H1 (cell line): Measurements from ENCODE around the gene ETV7. TPM values are rescaled to one million over a fixed set of nuclear protein-coding genes. Genes with fewer than 3 reads are reported as not detected.

Experiments
- CTCF ChIA-PET: fragments of 300-600 bp; sonication (Branson Sonifier 250); formaldehyde crosslinking; loops from one replicate; lab custom pipeline; 2021; ENCODE audit not compliant: partially characterized antibody; lab: Charles Lee
- POLR2A ChIA-PET: fragments of 300-600 bp; sonication (Branson Sonifier 250); formaldehyde crosslinking; loops from one replicate; lab custom pipeline; 2021; ENCODE audit warnings: inconsistent platforms; ENCODE audit not compliant: partially characterized antibody; lab: Charles Lee
- DNase-seq, 2 experiments: peaks; one replicate each; pipeline versions ENCODE4 v3.0.0 to v3.0.0-alpha.2; 2010 to 2022; ENCODE audit warnings: low spot score in 2 of 2, low read depth in 1 of 2, mixed read lengths in 1 of 2
- FAIRE-seq: peaks from 2 replicates; lab custom pipeline; 2011; peaks lifted over from hg19 to GRCh38; lab: Jason Lieb, UNC
- H2AFZ ChIP-seq: 2 replicates; pipeline ENCODE4 v1.8.1; 2012; ENCODE audit warnings: low read length, inconsistent platforms
- H2AK5ac ChIP-seq: 2 replicates; pipeline ENCODE4 v1.6.1; 2013; ENCODE audit warnings: low read depth, low read length
- H2BK120ac ChIP-seq: replicated peaks from 2 replicates; pipeline ENCODE3; 2013; ENCODE audit warnings: low read depth, low read length, inconsistent platforms
- H2BK12ac ChIP-seq: 2 replicates; pipeline ENCODE4 v1.6.1; 2013; ENCODE audit warnings: low read depth, low read length
- H2BK15ac ChIP-seq: 2 replicates; pipeline ENCODE4 v1.6.1; 2013; ENCODE audit warnings: low read length
- H2BK20ac ChIP-seq: 2 replicates; pipeline ENCODE4 v1.6.1; 2013; ENCODE audit warnings: low read length
- H2BK5ac ChIP-seq: 2 replicates; pipeline ENCODE4 v1.6.1; 2013; ENCODE audit warnings: low read depth, low read length
- H3K14ac ChIP-seq: 2 replicates; pipeline ENCODE4 v1.6.1; 2013; ENCODE audit warnings: inconsistent platforms; ENCODE audit not compliant: insufficient read length
- H3K18ac ChIP-seq: 2 replicates; pipeline ENCODE4 v1.6.1; 2013; ENCODE audit warnings: low read length; ENCODE audit errors: extremely low read depth
- H3K23ac ChIP-seq: 2 replicates; pipeline ENCODE4 v1.6.1; 2013; ENCODE audit warnings: inconsistent platforms; ENCODE audit not compliant: insufficient read length
- H3K23me2 ChIP-seq: 2 replicates; pipeline ENCODE4 v1.6.1; 2013; ENCODE audit warnings: low read depth, low read length
- H3K27ac ChIP-seq: 2 replicates; pipeline ENCODE4 v1.6.1; 2011; ENCODE audit warnings: low read depth, low read length, inconsistent platforms
- H3K27me3 ChIP-seq, 4 experiments: replicated peaks in 1 of 4; 1 replicate in 1 of 4; 2 replicates in 3 of 4; pipeline versions ENCODE4 v1.6.1 to v1.8.1; 2011 to 2013; ENCODE audit warnings: low read length in 3 of 4, mild to moderate bottlenecking in 3 of 4, inconsistent platforms in 2 of 4, mixed read lengths in 2 of 4, moderate library complexity in 1 of 4; ENCODE audit not compliant: control insufficient read depth in 3 of 4, insufficient read depth in 3 of 4; ENCODE audit errors: extremely low read depth in 1 of 4
- H3K36me3 ChIP-seq, 4 experiments: 2 replicates each; pipeline versions ENCODE4 v1.6.1 to v1.8.1; 2011 to 2013; ENCODE audit warnings: mild to moderate bottlenecking in 4 of 4, low read length in 3 of 4, moderate library complexity in 2 of 4, control low read depth in 1 of 4, inconsistent platforms in 1 of 4; ENCODE audit not compliant: insufficient read depth in 4 of 4, control insufficient read depth in 2 of 4
- H3K4ac ChIP-seq: replicated peaks from 2 replicates; pipeline ENCODE3; 2013; ENCODE audit warnings: low read length, low read depth, mixed read lengths, inconsistent platforms; ENCODE audit not compliant: insufficient read length
- H3K4me1 ChIP-seq, 4 experiments: replicated peaks in 1 of 4; 1 replicate in 1 of 4; 2 replicates in 3 of 4; pipeline versions ENCODE4 v1.6.1 to v1.8.1; 2011 to 2013; ENCODE audit warnings: low read length in 3 of 4, inconsistent platforms in 2 of 4, mixed read lengths in 1 of 4; ENCODE audit not compliant: insufficient read depth in 4 of 4, control insufficient read depth in 3 of 4
- H3K4me2 ChIP-seq, 2 experiments: 2 replicates each; pipeline versions ENCODE4 v1.6.1 to v1.8.1; 2011 to 2013; ENCODE audit warnings: low read depth in 2 of 2, low read length in 2 of 2, control low read depth in 1 of 2, inconsistent platforms in 1 of 2, mild to moderate bottlenecking in 1 of 2; ENCODE audit not compliant: insufficient read depth in 1 of 2
- H3K4me3 ChIP-seq, 4 experiments: fragments of 200-600, 300-600 bp in 1 of 4; sonication (generic), shearing (Covaris generic), sonication (Bioruptor Twin) in 1 of 4; 2 replicates each; pipeline versions ENCODE4 v1.5.1 to v1.8.1; 2011 to 2016; ENCODE audit warnings: low read length in 4 of 4, low read depth in 3 of 4, control low read depth in 2 of 4, inconsistent platforms in 2 of 4, mild to moderate bottlenecking in 2 of 4, mixed read lengths in 1 of 4, moderate library complexity in 1 of 4; ENCODE audit not compliant: insufficient read depth in 2 of 4; ENCODE audit errors: extremely low read depth in 1 of 4
- H3K56ac ChIP-seq: replicated peaks from 2 replicates; pipeline ENCODE3; 2013; ENCODE audit warnings: low read depth, mild to moderate bottlenecking, mixed read lengths, low read length, inconsistent platforms; ENCODE audit not compliant: insufficient read length
- H3K79me1 ChIP-seq: 2 replicates; pipeline ENCODE4 v1.6.1; 2013; ENCODE audit warnings: low read depth, low read length, control low read depth
- H3K79me2 ChIP-seq, 2 experiments: 2 replicates each; pipeline versions ENCODE4 v1.6.1 to v1.8.1; 2012 to 2013; ENCODE audit warnings: low read length in 2 of 2, mild to moderate bottlenecking in 2 of 2, inconsistent platforms in 1 of 2; ENCODE audit not compliant: insufficient read depth in 2 of 2, control insufficient read depth in 1 of 2
- H3K9ac ChIP-seq, 4 experiments: replicated peaks in 1 of 4; 1 replicate in 1 of 4; 2 replicates in 3 of 4; pipeline versions ENCODE4 v1.6.1 to v1.8.1; 2011 to 2013; ENCODE audit warnings: low read depth in 3 of 4, low read length in 3 of 4, control low read depth in 2 of 4, mild to moderate bottlenecking in 2 of 4, moderate library complexity in 2 of 4, inconsistent platforms in 1 of 4; ENCODE audit errors: extremely low read depth in 1 of 4
- H3K9me3 ChIP-seq, 2 experiments: 2 replicates each; pipeline versions ENCODE4 v1.6.1 to v1.8.1; 2012 to 2013; ENCODE audit warnings: mild to moderate bottlenecking in 2 of 2, moderate library complexity in 2 of 2, control low read depth in 1 of 2, inconsistent platforms in 1 of 2, low read depth in 1 of 2, low read length in 1 of 2, mixed read lengths in 1 of 2; ENCODE audit not compliant: insufficient read depth in 2 of 2
- H4K20me1 ChIP-seq, 2 experiments: replicated peaks in 1 of 2; 2 replicates each; pipeline versions ENCODE3 to v1.8.1; 2011 to 2013; ENCODE audit warnings: inconsistent platforms in 2 of 2, low read length in 2 of 2, mild to moderate bottlenecking in 1 of 2; ENCODE audit not compliant: insufficient read depth in 2 of 2, control insufficient read depth in 1 of 2
- H4K5ac ChIP-seq: 2 replicates; pipeline ENCODE4 v1.6.1; 2013; ENCODE audit warnings: low read length, low read depth, mixed read lengths, inconsistent platforms; ENCODE audit not compliant: insufficient read length
- H4K8ac ChIP-seq: 2 replicates; pipeline ENCODE4 v1.8.0; 2013; ENCODE audit warnings: mild to moderate bottlenecking, moderate library complexity, low read length, inconsistent platforms; ENCODE audit not compliant: insufficient read depth; ENCODE audit errors: extremely low read depth
- H4K91ac ChIP-seq: replicated peaks from 2 replicates; pipeline ENCODE3; 2013; ENCODE audit warnings: low read length, mixed read lengths, inconsistent platforms; ENCODE audit not compliant: insufficient read length
- ASH2L ChIP-seq: fragments of 200-600, 300-600 bp; sonication (generic); IDR thresholded peaks from one replicate; pipeline ENCODE4 v1.7.1; 2017; ENCODE audit warnings: low read length
- ATF3 ChIP-seq: IDR thresholded peaks from 2 replicates; pipeline ENCODE4 v1.6.1; 2011; ENCODE audit warnings: low read depth, mild to moderate bottlenecking, low read length; ENCODE audit not compliant: insufficient read depth
- BRCA1 ChIP-seq: IDR thresholded peaks from 2 replicates; pipeline ENCODE4 v1.6.1; 2012; ENCODE audit warnings: low read depth, low read length, improper control_type of control experiment
- CTCF ChIP-seq, 3 experiments: IDR thresholded peaks; 1 replicate in 2 of 3; 2 replicates in 1 of 3; pipeline versions ENCODE4 v1.5.1 to v1.6.1; 2011; ENCODE audit warnings: low read length in 3 of 3, mild to moderate bottlenecking in 3 of 3, inconsistent platforms in 2 of 3, low read depth in 1 of 3, moderate library complexity in 1 of 3; ENCODE audit not compliant: insufficient read depth in 1 of 3; ENCODE audit errors: control extremely low read depth in 1 of 3
- E2F6 ChIP-seq: IDR thresholded peaks from 2 replicates; pipeline ENCODE4 v1.6.1; 2012; ENCODE audit warnings: inconsistent platforms
- GTF2F1 ChIP-seq: IDR thresholded peaks from 2 replicates; pipeline ENCODE4 v1.6.1; 2012; ENCODE audit warnings: low read depth, low read length, improper control_type of control experiment, borderline replicate concordance
- POLR2AphosphoS5 ChIP-seq: IDR thresholded peaks from 2 replicates; pipeline ENCODE4 v1.6.1; 2011; ENCODE audit warnings: low read depth, low read length
- RNF2 ChIP-seq: fragments of 200-900, 300-1000 bp; sonication (generic); IDR thresholded peaks from 2 replicates; pipeline ENCODE4 v1.7.1; 2016; ENCODE audit warnings: borderline replicate concordance, low read depth, mild to moderate bottlenecking, antibody characterized with exemption, low read length; ENCODE audit not compliant: poor library complexity, severe bottlenecking; ENCODE audit errors: missing control alignments
- ZNF274 ChIP-seq: IDR thresholded peaks from 2 replicates; pipeline ENCODE4 v1.7.0; 2012; ENCODE audit warnings: low read length, borderline replicate concordance; ENCODE audit errors: extremely low read depth
- WGBS, 2 experiments: shearing (Covaris generic) in 1 of 2; methylation state at CpG; one replicate each; pipeline versions ENCODE4 v1.1.6 to v1.1.7; 2013 to 2015; ENCODE audit warnings: low lambda C conversion rate in 2 of 2, mixed read lengths in 2 of 2, inconsistent platforms in 1 of 2, low coverage in 1 of 2, missing lambda C conversion rate in 1 of 2; ENCODE audit not compliant: insufficient replicate concordance in 2 of 2, insufficient coverage in 1 of 2, insufficient read length in 1 of 2; ENCODE audit errors: extremely low coverage in 1 of 2, missing lambda C conversion rate in 1 of 2; 5-methylcytosine and 5-hydroxymethylcytosine counted together
- polyA plus RNA-seq, 7 experiments: library from polyadenylated mRNA; depleted of rRNA in 3 of 7; stranded (reverse) in 5 of 7; unstranded in 2 of 7; fragments of >200 nt in 5 of 7; fragments of 200-250 nt in 2 of 7; gene quantifications; 1 replicate in 5 of 7; 2 replicates in 1 of 7; 4 replicates in 1 of 7; pipeline versions ENCODE4 v1.2.1 to v1.2.3, GENCODE V29; 2011 to 2013; ENCODE audit warnings: missing spikeins in 2 of 7, mixed read lengths in 2 of 7
- total RNA-seq: library from RNA; stranded (reverse); fragmentation: NEBNext Ultra II Directional; extraction: Animal tissue kit (Norgen Biotek cat#: 25700); gene quantifications from 2 replicates; pipeline ENCODE4 v1.2.1, GENCODE V29; 2021

The ETV7 gene
- total and polyA plus RNA-seq, 2 of the 8 experiments (the other 6 are each of a cell fraction or from before 2014, with no cell fraction given) = 0.54 to 2.4 TPM

GRCh38 chr6:36343109-36343680 lies 44.3 kb downstream of the ETV7 start:
- Histone ChIP-seq H4K8ac (no peak overlapping the region), H3K27ac (no peak overlapping the region), H2BK120ac (no peak overlapping the region), H3K4me1 (peaks cover 0 to 3% (median under 1%) of the 10 kb centered on the region in 4 experiments; a peak in 4 of 7 replicates), H3K18ac (no peak overlapping the region), H3K23ac (no peak overlapping the region), H3K4me2 (no peak overlapping the region), H2BK5ac (no peak overlapping the region), H3K9me3 (no peaks in the 10 kb centered on the region), H2BK12ac (no peak overlapping the region), H3K79me2 (no peaks in the 10 kb centered on the region), H3K36me3 (no peaks in the 10 kb centered on the region), H2BK20ac (no peak overlapping the region), H3K27me3 (peaks cover 0 to 6% (median 2%) of the 10 kb centered on the region in 4 experiments; a peak in 3 of 7 replicates), H3K79me1 (no peaks in the 10 kb centered on the region), H3K4ac (no peak overlapping the region), H3K4me3 (no peak overlapping the region), H3K14ac (no peak overlapping the region), H3K23me2 (peaks cover 3% of the 10 kb centered on the region; the same call in 1 of the 2 replicates), H3K9ac (no peak overlapping the region), H4K20me1 (no peaks in the 10 kb centered on the region), H2AK5ac (no peak overlapping the region), H4K91ac (no peak overlapping the region), H3K56ac (no peak overlapping the region), H2AFZ (no peak overlapping the region), H2BK15ac (no peak overlapping the region), H4K5ac (no peak overlapping the region)
- FAIRE-seq (no peak), DNase-seq (no peak)
- WGBS, 2 experiments = 81% methylated on average over 5 of the region's 5 CpGs; no CpG with 5 or more reads in 1 of the 2 experiments
- ChIA-PET POLR2A (no interaction called here), CTCF (interaction anchor here (0.8 to 6.2 kb wide), 7 partner anchors 10 to 248 kb away, joined by 3 to 68 read pairs (median 11); no protein-coding TSS in a partner anchor)
- no peak for TF ChIP-seq E2F6
- TF ChIP-seq RNF2 = no peak
- TF ChIP-seq CTCF (IDR thresholded peaks at IDR 0.05; ENCODE audit: control extremely low read depth in 1 of 3, insufficient read depth in 1 of 3, low read depth in 1 of 3, low read length in 3 of 3) = no peak
- no peak for TF ChIP-seq GTF2F1
- TF ChIP-seq ZNF274 = no peak
- no peak for TF ChIP-seq BRCA1
- no peak for TF ChIP-seq ATF3
- TF ChIP-seq ASH2L = no peak
- no peak for TF ChIP-seq POLR2AphosphoS5
